Endothelial cell of umbilical vein (primary cell): Measurements from ENCODE around the gene CMIP. TPM values are rescaled to one million over a fixed set of nuclear protein-coding genes. Genes with fewer than 3 reads are reported as not detected.

ENCODE experiments used
- BruUV-seq: library from RNA; stranded (reverse); fragments of 400-500 nt; replicated peaks from 2 replicates; lab custom pipeline; 2021; lab: Mats Ljungman, UMichigan
- CTCF ChIA-PET: fragments of 300-600, 350-600 bp; sonication (Branson Sonifier 250); formaldehyde crosslinking; loops from one replicate; lab custom pipeline; 2021; ENCODE audit warnings: antibody characterized with exemption, inconsistent platforms; lab: Charles Lee
- POLR2A ChIA-PET: fragments of 300-600, 350-600 bp; sonication (Branson Sonifier 250); formaldehyde crosslinking; loops from one replicate; lab custom pipeline; 2021; ENCODE audit warnings: antibody characterized with exemption, inconsistent platforms; lab: Charles Lee
- DNase-seq: peaks from one replicate; pipeline ENCODE4 v3.0.0-alpha.2; 2011; ENCODE audit warnings: low read depth, low spot score
- FAIRE-seq: peaks from 2 replicates; lab custom pipeline; 2011; peaks lifted over from hg19 to GRCh38; lab: Jason Lieb, UNC
- H2AFZ ChIP-seq: 2 replicates; pipeline ENCODE4 v1.6.0; 2012; ENCODE audit warnings: low read depth, low read length, control low read depth, inconsistent platforms
- H3K27ac ChIP-seq: 2 replicates; pipeline ENCODE4 v1.5.1; 2011; ENCODE audit warnings: low read depth, mild to moderate bottlenecking, control low read depth, low read length, moderate library complexity; ENCODE audit not compliant: insufficient read depth
- H3K27me3 ChIP-seq, 2 experiments: 2 replicates each; pipeline versions ENCODE4 v1.6.0 to v1.6.1; 2011; ENCODE audit warnings: low read length in 2 of 2, mixed read lengths in 1 of 2; ENCODE audit not compliant: control insufficient read depth in 2 of 2, insufficient read depth in 2 of 2
- H3K36me3 ChIP-seq, 2 experiments: 2 replicates in 1 of 2; 3 replicates in 1 of 2; pipeline ENCODE4 v1.5.1; 2011; ENCODE audit warnings: low read length in 2 of 2, mild to moderate bottlenecking in 1 of 2, moderate library complexity in 1 of 2; ENCODE audit not compliant: control insufficient read depth in 2 of 2, insufficient read depth in 2 of 2; ENCODE audit errors: extremely low read depth in 1 of 2
- H3K4me1 ChIP-seq: 3 replicates; pipeline ENCODE4 v1.5.1; 2011; ENCODE audit warnings: mild to moderate bottlenecking, low read length; ENCODE audit not compliant: control insufficient read depth, insufficient read depth; ENCODE audit errors: extremely low read depth
- H3K4me2 ChIP-seq: 2 replicates; pipeline ENCODE4 v1.6.1; 2011; ENCODE audit warnings: low read length, control low read depth, mixed read lengths; ENCODE audit not compliant: insufficient read depth
- H3K4me3 ChIP-seq, 3 experiments: fragments of 200-600 bp in 1 of 3; sonication (generic), shearing (Covaris generic) in 1 of 3; replicated peaks in 1 of 3; 2 replicates each; pipeline ENCODE4 v1.5.1; 2011 to 2016; ENCODE audit warnings: control low read depth in 3 of 3, low read length in 3 of 3, mild to moderate bottlenecking in 2 of 3, inconsistent platforms in 1 of 3, low read depth in 1 of 3, moderate library complexity in 1 of 3; ENCODE audit not compliant: insufficient read depth in 1 of 3
- H3K79me2 ChIP-seq: 2 replicates; pipeline ENCODE4 v1.6.0; 2012; ENCODE audit warnings: low read length, inconsistent platforms; ENCODE audit not compliant: control insufficient read depth, insufficient read depth
- H3K9ac ChIP-seq: replicated peaks from 2 replicates; pipeline ENCODE3; 2011; ENCODE audit warnings: low read length, control low read depth; ENCODE audit not compliant: insufficient read depth; ENCODE audit errors: extremely low read depth
- H3K9me1 ChIP-seq: replicated peaks from 3 replicates; pipeline ENCODE4 v1.6.0; 2011; ENCODE audit warnings: mild to moderate bottlenecking, low read length; ENCODE audit not compliant: control insufficient read depth, insufficient read depth; ENCODE audit errors: extremely low read depth
- H3K9me3 ChIP-seq: replicated peaks from 2 replicates; pipeline ENCODE4 v1.5.1; 2012; ENCODE audit warnings: low read length, inconsistent platforms; ENCODE audit not compliant: control insufficient read depth, insufficient read depth
- H4K20me1 ChIP-seq: replicated peaks from 2 replicates; pipeline ENCODE3; 2011; ENCODE audit warnings: mild to moderate bottlenecking, low read length; ENCODE audit not compliant: control insufficient read depth, insufficient read depth; ENCODE audit errors: extremely low read depth
- CTCF ChIP-seq, 2 donors: IDR thresholded peaks; 1 replicate in 1 of 2; 2 replicates in 1 of 2; pipeline ENCODE4 v1.5.1; 2011; ENCODE audit warnings: low read length in 2 of 2, mild to moderate bottlenecking in 2 of 2, moderate library complexity in 2 of 2, control low read depth in 1 of 2, inconsistent platforms in 1 of 2, low read depth in 1 of 2; ENCODE audit not compliant: insufficient read depth in 1 of 2; ENCODE audit errors: extremely low read depth in 1 of 2
- EZH2 ChIP-seq: IDR thresholded peaks from 2 replicates; pipeline ENCODE4 v1.6.1; 2012; ENCODE audit warnings: borderline replicate concordance, low read depth, mild to moderate bottlenecking, moderate library complexity, low read length, inconsistent platforms; ENCODE audit not compliant: severe bottlenecking
- FOS ChIP-seq: IDR thresholded peaks from 2 replicates; pipeline ENCODE4 v1.6.1; 2011; ENCODE audit warnings: mild to moderate bottlenecking, low read length, moderate library complexity, borderline replicate concordance; ENCODE audit not compliant: insufficient read depth
- GATA2 ChIP-seq: IDR thresholded peaks from 2 replicates; pipeline ENCODE4 v1.7.0; 2011; ENCODE audit warnings: low read depth, mild to moderate bottlenecking, moderate library complexity, mixed read lengths, low read length; ENCODE audit not compliant: insufficient read length, insufficient read depth
- JUN ChIP-seq: IDR thresholded peaks from 2 replicates; pipeline ENCODE4 v1.6.1; 2011; ENCODE audit warnings: borderline replicate concordance, low read depth; ENCODE audit not compliant: insufficient read length, insufficient read depth
- MAX ChIP-seq: IDR thresholded peaks from 2 replicates; pipeline ENCODE4 v1.6.1; 2011; ENCODE audit not compliant: insufficient read depth, insufficient read length
- MYC ChIP-seq: IDR thresholded peaks from one replicate; pipeline ENCODE4 v1.6.1; 2011; ENCODE audit warnings: mild to moderate bottlenecking, low read depth, low read length
- POLR2A ChIP-seq: IDR thresholded peaks from 2 replicates; pipeline ENCODE4 v1.6.1; 2012; ENCODE audit warnings: low read depth, mild to moderate bottlenecking, control low read depth, low read length
- POLR2AphosphoS5 ChIP-seq: IDR thresholded peaks from 2 replicates; pipeline ENCODE4 v1.6.1; 2012; ENCODE audit warnings: low read depth, mild to moderate bottlenecking, control low read depth, low read length, moderate library complexity; ENCODE audit not compliant: insufficient read depth
- dilution Hi-C: fragments of 300-500 bp; cut with MboI; formaldehyde crosslinking; loops from one replicate; pipeline ENCODE4 v1.15.0; 2019; ENCODE audit warnings: low sequenced_read_pairs; ENCODE audit not compliant: extremely low pct_ligation_motif_present
- intact Hi-C: fragments of 100-400 bp; cut with micrococcal nuclease; formaldehyde crosslinking; loops from one replicate; pipeline ENCODE4 v1.10.0; 2022
- polyA plus RNA-seq, 4 experiments: library from polyadenylated mRNA; depleted of rRNA in 3 of 4; stranded (reverse) in 3 of 4; unstranded in 1 of 4; fragments of >200 nt; gene quantifications; 2 replicates each; pipeline versions ENCODE4 v1.2.1 to v1.2.3, GENCODE V29; 2011 to 2012; ENCODE audit warnings: missing spikeins in 1 of 4
- total RNA-seq: library from RNA; stranded (reverse); gene quantifications from 2 replicates; pipeline ENCODE4 v1.2.3, GENCODE V29; 2021

CMIP gene
- total and polyA plus RNA-seq, 2 donors (not counting 3 experiments of a cell fraction or from before 2014, with no cell fraction given), result 29.0 to 101 TPM

GRCh38 chr16:81713796-81714195 lies 269.2 kb downstream of the CMIP start:
- CTCF ChIA-PET, result interaction anchor here (1.0 to 1.5 kb wide), 4 partner anchors 11 to 310 kb away, joined by 3 to 5 read pairs (median 4); no protein-coding TSS in a partner anchor
- H3K9me1 ChIP-seq, result no peaks in the 10 kb centered on the region

GRCh38 chr16:81714583-81714982 lies 270.0 kb downstream of the CMIP start:
- no TSS peak for BruUV-seq

More at GRCh38 chr16:81713796-81714195, 269.2 kb downstream of the CMIP start:
- no peak overlapping the region for H3K9ac ChIP-seq
- no peak overlapping the region for H2AFZ ChIP-seq
- intact Hi-C loops (no loop called here), dilution Hi-C loops (no loop called here)
- TF ChIP-seq MYC (no peak), MAX (no peak), POLR2A (no peak), EZH2 (no peak), POLR2AphosphoS5 (peak; percentile 14)
- FAIRE-seq (no peak), DNase-seq (no peak)
- H3K4me2 ChIP-seq, result no peak overlapping the region
- BruUV-seq, result no TSS peak
- H3K27ac ChIP-seq, result no peak overlapping the region
- no peaks in the 10 kb centered on the region for H3K79me2 ChIP-seq
- H3K9me3 ChIP-seq, result no peaks in the 10 kb centered on the region
- POLR2A ChIA-PET, result no interaction called here
- H3K4me1 ChIP-seq, result peaks cover 23% of the 10 kb centered on the region
- H3K27me3 ChIP-seq, result no peaks in the 10 kb centered on the region
- H3K4me3 ChIP-seq, result no peak overlapping the region
- H4K20me1 ChIP-seq, result no peaks in the 10 kb centered on the region
- H3K36me3 ChIP-seq, result peaks cover 3 to 7% of the 10 kb centered on the region in 2 experiments

More at GRCh38 chr16:81714583-81714982, 270.0 kb downstream of the CMIP start:
- ChIA-PET CTCF (interaction anchor here (0.7 to 1.5 kb wide), 5 partner anchors 10 to 311 kb away, joined by 4 to 5 read pairs (median 4); no protein-coding TSS in a partner anchor), POLR2A (no interaction called here)
- peaks cover 0 to under 1% of the 10 kb centered on the region in 2 experiments for H3K36me3 ChIP-seq
- FAIRE-seq (no peak), DNase-seq (no peak)
- no peaks in the 10 kb centered on the region for H3K9me1 ChIP-seq
- H3K79me2 ChIP-seq, result no peaks in the 10 kb centered on the region
- no peak overlapping the region for H3K27ac ChIP-seq
- H3K27me3 ChIP-seq, result no peaks in the 10 kb centered on the region
- intact Hi-C loops, result no loop called here
- no peak overlapping the region for H3K4me2 ChIP-seq
- H3K4me3 ChIP-seq, result no peak overlapping the region
- dilution Hi-C loops, result no loop called here
- no peak overlapping the region for H2AFZ ChIP-seq
- TF ChIP-seq MAX (no peak), POLR2A (no peak), MYC (no peak), JUN (no peak), EZH2 (no peak), FOS (no peak), GATA2 (no peak), POLR2AphosphoS5 (no peak), CTCF (IDR thresholded peaks at IDR 0.05; ENCODE audit: extremely low read depth in 1 of 2, insufficient read depth in 1 of 2, low read depth in 1 of 2, low read length in 2 of 2) (no peak)
- H3K4me1 ChIP-seq, result peaks cover 25% of the 10 kb centered on the region
- H3K9ac ChIP-seq, result no peak overlapping the region
- no peaks in the 10 kb centered on the region for H3K9me3 ChIP-seq
- no peaks in the 10 kb centered on the region for H4K20me1 ChIP-seq
